GM19372 (cell line): ENCODE data around the gene ADAMTS14.

Experiments used
- ATAC-seq: cut with Tn5 transposase; IDR thresholded peaks from one replicate; pipeline ENCODE4 v1.9.1; 2021; ENCODE audit warnings: mild to moderate bottlenecking, low read depth, moderate library complexity; ENCODE audit not compliant: unreplicated experiment

ADAMTS14 gene

GRCh38 chr10:70780370-70780760 lies 108.1 kb downstream of the ADAMTS14 start:
- no peak for ATAC-seq

GRCh38 chr10:70780772-70781171 lies 108.5 kb downstream of the ADAMTS14 start:
- ATAC-seq = no peak

DNA sequence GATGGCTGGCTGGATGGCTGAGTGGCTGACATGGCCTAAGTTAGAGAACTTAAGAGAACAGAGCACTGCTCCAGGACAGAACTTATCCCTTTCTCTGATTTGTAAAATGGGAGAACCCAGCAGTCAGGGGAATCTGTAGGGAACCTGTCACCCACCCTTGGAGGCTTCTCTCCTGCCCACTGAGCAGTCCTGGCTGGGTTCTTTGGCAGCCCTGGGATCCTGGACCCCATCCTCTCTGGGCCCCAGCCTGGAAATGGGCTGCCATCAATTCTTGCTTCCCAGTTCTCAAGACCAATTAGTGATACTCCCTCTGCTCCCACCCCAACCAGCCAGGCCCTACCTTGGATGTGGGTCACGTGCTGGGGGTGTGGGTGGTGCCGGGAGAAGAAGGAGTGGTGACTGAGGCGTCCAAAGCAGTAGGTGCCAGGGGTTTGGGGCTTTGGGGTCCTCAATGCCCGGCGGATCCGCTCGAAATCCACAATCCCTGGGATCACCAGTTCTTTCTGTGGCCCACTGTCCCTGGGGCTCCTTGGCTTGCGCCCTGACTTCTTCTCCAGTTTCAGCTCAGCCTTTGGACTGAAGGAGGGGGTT lies 109.2 kb downstream of the ADAMTS14 start:
- ATAC-seq = no peak

- ATAC-seq = no peak
Observed at GRCh38 chr10:70782086-70782745, 109.9 kb downstream of the ADAMTS14 start.

DNA sequence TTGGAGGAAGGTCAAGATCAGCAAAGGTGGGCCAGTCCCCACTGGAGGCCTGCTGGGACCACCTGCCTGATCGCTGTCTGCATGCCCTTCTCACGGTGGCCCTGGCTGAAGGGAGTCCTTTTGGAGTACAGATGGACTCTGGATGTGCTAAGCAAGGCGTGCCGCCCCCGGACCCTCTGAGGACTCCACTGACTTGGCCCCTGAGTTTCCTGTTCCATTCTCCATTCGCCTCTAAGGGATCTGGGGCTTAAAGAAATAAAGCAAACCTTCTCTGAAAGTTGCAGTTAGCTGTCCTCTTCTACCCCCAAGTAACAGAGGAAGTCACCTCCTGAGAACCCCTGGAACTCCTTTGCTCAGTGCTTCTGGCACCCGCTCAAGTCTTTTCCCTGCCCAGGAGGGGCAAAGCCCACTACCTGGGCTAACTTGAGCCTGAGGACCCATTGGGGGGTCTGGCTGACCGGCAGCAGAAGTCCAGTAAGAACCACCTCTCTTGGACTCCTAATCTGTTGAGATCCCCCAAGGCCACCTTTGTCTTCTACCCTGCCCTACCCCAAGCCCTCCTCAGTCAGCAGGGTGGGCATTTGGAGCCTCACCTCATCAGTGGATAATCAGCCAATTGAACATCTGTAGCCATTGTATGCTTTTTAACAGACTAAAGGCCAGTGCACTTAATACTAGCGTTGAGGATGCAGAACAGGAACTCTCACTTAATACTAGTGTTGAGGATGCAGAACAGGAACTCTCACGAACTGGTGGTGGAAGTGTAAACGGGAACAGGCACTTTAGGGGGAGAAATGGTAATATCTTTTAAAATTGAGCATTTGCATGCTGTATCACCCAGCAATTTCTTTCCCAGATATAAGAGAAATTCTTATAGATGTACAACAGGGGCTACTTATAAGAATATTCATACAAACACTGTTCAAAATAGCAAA lies 110.7 kb downstream of the ADAMTS14 start:
- ATAC-seq = no peak

DNA sequence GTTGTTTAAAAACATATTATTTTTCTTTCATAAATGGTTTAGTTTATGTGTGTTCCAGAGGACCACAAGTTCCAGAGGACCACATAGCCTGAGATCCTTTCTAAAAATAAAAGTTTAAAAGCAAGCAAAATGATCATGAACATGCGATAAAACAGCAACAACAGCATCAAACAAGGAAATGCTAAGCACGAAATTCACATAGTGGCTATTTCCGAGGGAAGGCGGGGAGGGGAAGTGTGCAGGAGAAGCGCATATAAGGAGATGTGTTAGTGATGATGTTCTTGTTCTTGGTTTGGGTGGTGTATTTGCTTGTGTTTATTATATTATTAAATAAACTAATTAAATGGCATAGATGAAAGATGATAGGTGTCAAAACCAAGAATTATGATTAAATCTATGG lies 111.7 kb downstream of the ADAMTS14 start:
- ATAC-seq = no peak

- no peak for ATAC-seq
Observed at GRCh38 chr10:70784471-70784870, 112.2 kb downstream of the ADAMTS14 start.

GRCh38 chr10:70785190-70785589 lies 112.9 kb downstream of the ADAMTS14 start, which contains the start of gene TBATA:
Gene TBATA, minus strand, starts transcription at chr10:70785377. Its CDS starts 1,998 bp downstream, at chr10:70783379.
- ATAC-seq = no peak

GRCh38 chr10:70786799-70787415 lies 114.6 kb downstream of the ADAMTS14 start:
- no peak for ATAC-seq

DNA sequence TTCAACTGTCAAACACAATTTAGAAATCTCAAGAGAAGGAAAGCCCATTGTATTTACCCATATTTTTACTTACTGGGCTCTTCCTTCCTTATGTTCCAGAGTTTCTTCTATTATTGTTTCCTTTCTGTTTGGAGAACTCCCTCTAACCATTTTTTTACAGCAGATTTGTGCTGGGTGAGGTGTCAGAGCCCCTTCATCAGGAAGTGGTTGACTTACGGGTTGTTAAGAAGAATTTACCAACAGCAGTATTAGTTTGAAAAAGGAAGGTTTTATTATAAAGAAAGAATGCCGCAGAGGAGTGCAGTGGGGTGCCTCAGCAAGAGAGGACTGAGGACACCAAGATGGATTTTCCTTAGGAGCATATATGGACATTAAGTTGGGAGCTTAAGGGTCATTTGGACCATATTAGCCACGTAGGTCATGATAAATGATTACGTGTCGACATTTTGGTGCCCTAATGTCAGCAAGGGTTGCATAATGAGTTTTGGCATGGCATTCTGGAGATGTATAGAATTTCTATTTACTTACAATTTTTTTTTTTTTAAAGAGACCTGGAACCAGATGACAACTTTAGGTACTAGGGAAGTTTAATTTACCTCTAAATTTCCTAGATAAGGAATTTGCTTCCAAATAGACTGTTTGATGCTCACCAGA lies 119.2 kb downstream of the ADAMTS14 start:
- ATAC-seq = no peak

GRCh38 chr10:70795613-70796012 lies 123.3 kb downstream of the ADAMTS14 start:
- ATAC-seq = no peak

DNA sequence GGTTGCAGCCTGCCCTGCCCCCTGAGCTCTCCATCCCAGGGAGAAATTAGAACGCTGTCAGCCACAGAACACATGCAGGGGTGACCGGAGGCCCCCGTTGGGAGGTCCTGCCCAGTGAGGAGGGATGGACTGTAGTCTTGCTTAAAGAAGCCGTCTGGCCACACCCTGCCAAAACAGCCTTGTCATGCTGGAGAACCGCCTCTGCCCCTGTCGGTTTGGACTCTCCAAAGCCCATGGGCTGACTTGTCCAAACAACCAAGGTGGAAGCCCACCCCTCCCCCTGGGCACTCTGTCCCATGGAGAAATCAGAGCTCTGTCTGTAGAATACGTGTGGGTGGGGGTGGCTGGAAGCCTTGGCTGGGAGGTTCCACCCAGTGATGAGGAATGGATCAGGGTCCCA lies 125.5 kb downstream of the ADAMTS14 start:
- ATAC-seq = no peak

- ATAC-seq = no peak
Observed at GRCh38 chr10:70799124-70799523, 126.8 kb downstream of the ADAMTS14 start.

DNA sequence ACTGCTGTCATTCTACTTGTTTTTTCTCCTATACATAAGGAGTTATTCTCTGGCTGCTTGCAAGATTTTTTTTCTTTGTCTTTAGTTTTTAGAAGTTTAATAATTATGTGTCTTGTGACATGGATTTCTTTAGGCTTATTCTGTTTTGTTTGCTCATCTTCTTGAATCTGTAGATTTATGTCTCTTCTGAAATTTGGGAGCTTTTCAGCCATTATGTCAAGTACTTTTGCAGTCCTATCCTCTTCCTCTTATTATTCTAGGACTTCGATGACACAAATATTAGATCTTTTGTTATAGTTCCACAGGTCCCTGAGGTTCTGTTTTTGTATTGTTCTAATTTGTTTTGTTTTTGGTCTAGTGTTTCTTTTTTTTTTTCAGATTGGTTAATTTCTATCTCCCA lies 129.5 kb downstream of the ADAMTS14 start:
- no peak for ATAC-seq

- no peak for ATAC-seq
Observed at GRCh38 chr10:70803775-70804420, 131.6 kb downstream of the ADAMTS14 start.

DNA sequence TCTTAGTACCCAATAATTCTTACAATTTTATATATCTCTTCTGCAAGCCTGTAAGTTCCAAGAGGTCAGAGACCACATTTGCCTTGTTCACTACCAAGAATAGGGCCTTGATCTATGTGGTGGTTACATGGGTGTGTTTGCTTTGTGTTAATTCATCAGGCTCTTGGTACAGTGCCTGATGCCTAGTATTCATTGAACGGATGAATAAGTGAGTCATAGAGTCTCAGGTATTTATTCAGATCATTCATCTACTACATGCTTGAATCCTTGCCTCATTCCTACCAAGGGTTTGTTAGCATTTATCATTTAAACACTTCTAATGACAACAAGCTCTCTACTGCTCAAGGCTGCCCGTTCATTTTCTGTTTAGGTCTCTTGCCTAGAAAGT lies 132.1 kb downstream of the ADAMTS14 start:
- no peak for ATAC-seq

DNA sequence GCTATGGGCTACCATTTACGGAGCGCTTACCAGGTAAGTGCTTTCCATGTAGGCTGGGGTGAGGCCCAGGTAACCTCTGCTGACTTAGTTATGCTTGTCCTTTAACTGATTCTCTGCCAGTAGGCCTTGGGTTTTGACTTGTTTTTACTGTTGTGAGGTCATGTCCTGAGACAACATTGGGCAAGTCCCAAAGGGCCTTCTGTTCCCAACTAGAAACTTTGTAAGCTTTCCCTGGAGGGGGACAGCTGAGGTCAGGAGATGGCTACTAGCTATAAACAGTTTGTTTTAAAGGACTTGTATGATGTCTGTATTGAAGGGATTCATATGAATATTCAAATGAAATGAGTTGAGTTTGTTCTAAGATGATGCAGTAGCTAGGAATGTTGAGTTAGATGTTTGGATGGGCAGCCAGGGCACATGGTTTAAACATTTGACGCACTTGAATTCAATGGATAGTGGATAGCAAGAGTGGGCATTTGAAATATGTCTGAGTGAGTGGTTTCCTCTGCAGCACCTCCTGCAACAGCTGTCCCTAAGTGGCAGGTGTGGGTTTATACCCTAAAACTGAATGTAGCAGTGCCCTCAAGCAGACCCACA lies 133.4 kb downstream of the ADAMTS14 start:
- ATAC-seq = no peak

GRCh38 chr10:70806841-70807240 lies 134.5 kb downstream of the ADAMTS14 start:
- no peak for ATAC-seq

DNA sequence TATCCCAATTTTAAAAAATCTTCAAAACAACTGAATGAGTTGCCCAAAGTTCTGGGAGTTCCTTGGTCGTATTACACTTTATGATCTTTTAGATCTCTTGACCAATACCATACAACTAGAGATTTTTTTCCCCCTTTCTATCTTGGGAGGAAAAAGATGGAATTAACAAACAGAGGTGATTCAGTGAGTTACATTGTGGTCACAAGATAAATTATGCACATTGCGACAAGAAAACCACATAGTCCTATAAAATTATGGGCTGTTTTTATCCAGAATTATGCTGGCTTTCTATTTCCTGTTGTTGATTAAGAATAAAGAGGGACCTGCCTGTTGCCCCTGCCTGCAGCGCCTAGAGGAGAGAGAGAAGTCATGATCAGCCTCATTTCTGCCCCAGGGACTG lies 135.2 kb downstream of the ADAMTS14 start:
- ATAC-seq = no peak
